B cell (primary cell): ENCODE results near the gene SOSTDC1. TPM values are rescaled to one million over a fixed set of nuclear protein-coding genes. Genes with fewer than 3 reads are reported as not detected.
"Not testable (repeated sequence)": the region's sequence is repeated elsewhere in the genome, so short reads cannot be mapped to it uniquely, and the experiment has no call there.

Experiments
- ATAC-seq: fragments of 200-7000 bp; cut with Tn5 transposase; one replicate; pipeline ENCODE4 v1.10.0; 2021; ENCODE audit warnings: low read depth, mild to moderate bottlenecking, moderate number of reproducible peaks, moderate library complexity
- CTCF ChIA-PET: fragments of 350-600 bp; sonication (Branson Sonifier 250); formaldehyde crosslinking; loops from one replicate; lab custom pipeline; 2021; ENCODE audit warnings: antibody characterized with exemption, inconsistent platforms; lab: Charles Lee
- POLR2A ChIA-PET: fragments of 350-600 bp; sonication (Branson Sonifier 250); formaldehyde crosslinking; loops from one replicate; lab custom pipeline; 2021; ENCODE audit warnings: antibody characterized with exemption; lab: Charles Lee
- DNase-seq: peaks from one replicate; pipeline ENCODE4 v3.0.0; 2013
- H2AFZ ChIP-seq: 2 replicates; pipeline ENCODE4 v1.6.1; 2012; ENCODE audit warnings: mild to moderate bottlenecking, low read depth, low read length; ENCODE audit not compliant: insufficient read depth, poor library complexity, severe bottlenecking
- H3K27ac ChIP-seq, 2 donors: 1 replicate in 1 of 2; 2 replicates in 1 of 2; pipeline ENCODE4 v1.5.1; 2012 to 2013; ENCODE audit warnings: low read length in 2 of 2, mild to moderate bottlenecking in 2 of 2, moderate library complexity in 1 of 2
- H3K27me3 ChIP-seq, 4 experiments: fragments of 200-600 bp in 1 of 4; sonication (generic) in 1 of 4; replicated peaks in 1 of 4; 1 replicate in 2 of 4; 2 replicates in 2 of 4; pipeline versions ENCODE4 v1.6.1 to v1.7.0; 2013 to 2016; ENCODE audit warnings: low read length in 3 of 4, mild to moderate bottlenecking in 2 of 4, mixed read lengths in 1 of 4, moderate library complexity in 1 of 4; ENCODE audit not compliant: insufficient read depth in 4 of 4, control insufficient read depth in 3 of 4; ENCODE audit errors: control extremely low read depth in 1 of 4
- H3K36me3 ChIP-seq, 2 experiments: replicated peaks in 1 of 2; 1 replicate in 1 of 2; 2 replicates in 1 of 2; pipeline versions ENCODE4 v1.6.1 to v1.7.1; 2013; ENCODE audit warnings: low read length in 1 of 2; ENCODE audit not compliant: insufficient read depth in 2 of 2, control insufficient read depth in 1 of 2; ENCODE audit errors: control extremely low read depth in 1 of 2, extremely low read depth in 1 of 2
- H3K4me1 ChIP-seq, 2 donors: fragments of 200-600 bp in 1 of 2; sonication (generic) in 1 of 2; 1 replicate in 1 of 2; 2 replicates in 1 of 2; pipeline versions ENCODE4 v1.5.1 to v1.6.1; 2013 to 2017; ENCODE audit warnings: low read length in 2 of 2; ENCODE audit not compliant: control insufficient read depth in 2 of 2, insufficient read depth in 2 of 2
- H3K4me2 ChIP-seq: replicated peaks from 2 replicates; pipeline ENCODE3; 2012; ENCODE audit warnings: mild to moderate bottlenecking, low read depth, low read length; ENCODE audit not compliant: poor library complexity, severe bottlenecking
- H3K4me3 ChIP-seq, 5 experiments: fragments of 200-600 bp in 1 of 5; sonication (generic) in 1 of 5; 1 replicate in 3 of 5; 2 replicates in 2 of 5; pipeline versions ENCODE4 v1.5.1 to v1.7.0; 2011 to 2016; ENCODE audit warnings: low read length in 4 of 5, mild to moderate bottlenecking in 4 of 5, low read depth in 2 of 5, control low read depth in 1 of 5, moderate library complexity in 1 of 5; ENCODE audit not compliant: insufficient read depth in 1 of 5; ENCODE audit errors: control extremely low read depth in 1 of 5, extremely low read depth in 1 of 5
- H3K79me2 ChIP-seq: fragments of 200-600 bp; sonication (generic); one replicate; pipeline ENCODE4 v1.6.0; 2016; ENCODE audit warnings: low read length; ENCODE audit not compliant: control insufficient read depth, insufficient read depth
- H3K9ac ChIP-seq: fragments of 200-600 bp; sonication (generic); 2 replicates; pipeline ENCODE4 v1.6.1; 2017; ENCODE audit warnings: mild to moderate bottlenecking, low read length, moderate library complexity
- H3K9me3 ChIP-seq, 3 donors: one replicate each; pipeline versions ENCODE4 v1.6.1 to v1.7.1; 2013; ENCODE audit warnings: low read length in 2 of 3; ENCODE audit not compliant: control insufficient read depth in 2 of 3, insufficient read depth in 1 of 3; ENCODE audit errors: control extremely low read depth in 1 of 3
- H4K20me1 ChIP-seq: 2 replicates; pipeline ENCODE4 v1.6.0; 2012; ENCODE audit warnings: mild to moderate bottlenecking, low read length; ENCODE audit not compliant: insufficient read depth, control insufficient read depth, poor library complexity, severe bottlenecking
- H3K27ac Mint-ChIP-seq: one replicate; pipeline ENCODE4 v1.8.0; 2021; ENCODE audit warnings: mixed read lengths
- H3K27me3 Mint-ChIP-seq: one replicate; pipeline ENCODE4 v1.8.0; 2021; ENCODE audit warnings: mixed read lengths
- H3K4me1 Mint-ChIP-seq: one replicate; pipeline ENCODE4 v1.8.0; 2021; ENCODE audit warnings: mixed read lengths
- H3K4me3 Mint-ChIP-seq: one replicate; pipeline ENCODE4 v1.8.0; 2021; ENCODE audit warnings: mixed read lengths
- H3K9me3 Mint-ChIP-seq: one replicate; pipeline ENCODE4 v1.8.0; 2022; ENCODE audit warnings: mixed read lengths; ENCODE audit not compliant: insufficient read depth
- EZH2 ChIP-seq: IDR thresholded peaks from 2 replicates; pipeline ENCODE4 v1.6.1; 2012; ENCODE audit warnings: borderline replicate concordance, low read depth, mild to moderate bottlenecking, moderate library complexity, low read length; ENCODE audit not compliant: insufficient read depth, poor library complexity, severe bottlenecking
- WGBS: methylation state at CpG from one replicate; pipeline ENCODE4 v1.1.5; 2013; ENCODE audit warnings: missing lambda C conversion rate; ENCODE audit not compliant: insufficient coverage; 5-methylcytosine and 5-hydroxymethylcytosine counted together
- intact Hi-C: fragments of 100-400 bp; cut with micrococcal nuclease; formaldehyde crosslinking; loops from one replicate; pipeline ENCODE4 v1.10.0; 2022
- polyA plus RNA-seq: library from polyadenylated mRNA; depleted of rRNA; stranded (reverse); fragments of >200 nt; gene quantifications from 2 replicates; pipeline ENCODE4 v1.2.3, GENCODE V29; 2012
- total RNA-seq, 2 donors: library from RNA; stranded (reverse); fragments of 120-200 nt in 1 of 2; gene quantifications; 1 replicate in 1 of 2; 2 replicates in 1 of 2; pipeline versions ENCODE4 v1.2.3 to v1.2.4, GENCODE V29; 2013 to 2022
- TF ChIP-seq, protein P1 (sequence below): fragments of 200-600 bp; IDR thresholded peaks from one replicate; pipeline ENCODE4 v1.8.0; 2022; ENCODE audit warnings: antibody characterized with exemption, mild to moderate bottlenecking

SOSTDC1 gene
- total and polyA plus RNA-seq, 2 donors (not counting 1 experiment from before 2014, with no cell fraction given): not detected

DNA sequence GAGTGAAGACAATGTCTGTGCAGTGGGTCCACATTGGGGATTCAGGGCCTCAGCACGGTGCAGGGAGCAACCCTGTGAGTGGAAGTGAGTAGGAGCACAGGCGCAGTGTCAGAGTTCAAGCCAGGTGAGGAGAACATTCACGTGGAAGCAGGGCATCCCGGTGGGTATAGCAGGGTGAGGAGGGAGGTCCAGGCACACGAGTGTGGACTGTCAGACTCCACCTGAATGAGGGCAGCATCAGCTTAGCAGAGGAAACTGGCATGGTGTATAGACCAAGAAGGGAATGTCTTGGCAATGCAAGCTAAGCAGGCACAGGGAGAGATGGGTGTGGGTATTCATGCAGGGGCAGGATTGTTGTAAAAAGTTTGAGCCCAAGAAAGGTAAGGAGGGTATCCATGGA lies 45.8 kb upstream of the SOSTDC1 start:
- TF ChIP-seq, protein P1, sequence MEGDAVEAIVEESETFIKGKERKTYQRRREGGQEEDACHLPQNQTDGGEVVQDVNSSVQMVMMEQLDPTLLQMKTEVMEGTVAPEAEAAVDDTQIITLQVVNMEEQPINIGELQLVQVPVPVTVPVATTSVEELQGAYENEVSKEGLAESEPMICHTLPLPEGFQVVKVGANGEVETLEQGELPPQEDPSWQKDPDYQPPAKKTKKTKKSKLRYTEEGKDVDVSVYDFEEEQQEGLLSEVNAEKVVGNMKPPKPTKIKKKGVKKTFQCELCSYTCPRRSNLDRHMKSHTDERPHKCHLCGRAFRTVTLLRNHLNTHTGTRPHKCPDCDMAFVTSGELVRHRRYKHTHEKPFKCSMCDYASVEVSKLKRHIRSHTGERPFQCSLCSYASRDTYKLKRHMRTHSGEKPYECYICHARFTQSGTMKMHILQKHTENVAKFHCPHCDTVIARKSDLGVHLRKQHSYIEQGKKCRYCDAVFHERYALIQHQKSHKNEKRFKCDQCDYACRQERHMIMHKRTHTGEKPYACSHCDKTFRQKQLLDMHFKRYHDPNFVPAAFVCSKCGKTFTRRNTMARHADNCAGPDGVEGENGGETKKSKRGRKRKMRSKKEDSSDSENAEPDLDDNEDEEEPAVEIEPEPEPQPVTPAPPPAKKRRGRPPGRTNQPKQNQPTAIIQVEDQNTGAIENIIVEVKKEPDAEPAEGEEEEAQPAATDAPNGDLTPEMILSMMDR: no peak
- no peak for TF ChIP-seq EZH2
- peaks cover 7% of the 10 kb centered on the region for H3K27me3 Mint-ChIP-seq
- no peak overlapping the region for H3K4me3 Mint-ChIP-seq
- H4K20me1 ChIP-seq: no peaks in the 10 kb centered on the region
- no peak overlapping the region for H3K9ac ChIP-seq
- no peak overlapping the region for H2AFZ ChIP-seq
- DNase-seq (no peak), ATAC-seq (no peak)
- H3K79me2 ChIP-seq: no peaks in the 10 kb centered on the region
- CTCF ChIA-PET: no interaction called here
- H3K4me2 ChIP-seq: no peak overlapping the region
- H3K4me1 Mint-ChIP-seq: no peaks in the 10 kb centered on the region
- WGBS: 91% methylated on average over 5 of the region's 5 CpGs
- intact Hi-C loops: no loop called here
- H3K36me3 ChIP-seq: no peaks in the 10 kb centered on the region
- POLR2A ChIA-PET: no interaction called here
- no peaks in the 10 kb centered on the region for H3K27me3 ChIP-seq
- no peaks in the 10 kb centered on the region for H3K4me1 ChIP-seq
- no peak overlapping the region for H3K27ac Mint-ChIP-seq
- H3K27ac ChIP-seq: no peak overlapping the region
- H3K9me3 Mint-ChIP-seq: no peaks in the 10 kb centered on the region
- no peak overlapping the region for H3K4me3 ChIP-seq
- H3K9me3 ChIP-seq: no peaks in the 10 kb centered on the region

DNA sequence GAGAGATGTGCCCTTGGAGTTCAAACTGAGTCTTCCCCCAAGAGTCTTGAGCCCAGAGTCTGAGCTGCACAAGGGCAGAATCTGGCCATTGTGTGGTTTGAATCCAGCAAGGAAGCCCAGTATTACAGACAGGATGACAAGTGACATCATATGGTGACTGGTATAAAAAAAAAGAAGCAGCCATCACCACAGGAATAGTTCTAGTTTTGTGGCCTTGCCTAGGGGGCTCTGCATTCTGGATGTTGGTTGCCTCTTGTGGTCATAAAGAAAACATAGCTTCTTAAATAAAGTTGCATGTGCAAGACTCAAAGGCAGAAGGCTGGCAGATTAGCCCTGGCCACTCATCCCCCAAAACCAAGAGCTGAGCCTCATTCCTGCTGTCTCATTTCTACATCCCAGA lies 44.3 kb upstream of the SOSTDC1 start:
- intact Hi-C loops: no loop called here
- POLR2A ChIA-PET: no interaction called here
- H3K27ac ChIP-seq: no peak overlapping the region

DNA sequence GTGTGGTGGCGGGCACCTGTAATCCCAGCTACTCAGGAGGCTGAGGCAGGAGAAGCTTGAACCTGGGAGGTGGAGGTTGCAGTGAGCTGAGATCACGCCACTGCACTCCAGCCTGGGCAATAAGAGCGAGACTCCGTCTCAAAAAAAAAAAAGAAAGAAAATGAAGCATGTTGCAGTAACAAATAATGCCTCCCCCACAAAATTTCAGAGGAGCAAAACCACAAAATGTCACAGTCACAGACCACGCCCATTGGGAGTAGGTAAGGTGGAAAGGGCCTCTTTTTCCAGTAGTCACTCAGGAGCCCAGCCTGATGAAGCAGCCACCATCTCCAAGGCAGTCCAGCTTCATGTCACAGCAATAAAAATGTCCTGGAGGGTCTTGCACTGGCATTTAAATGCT lies 40.9 kb upstream of the SOSTDC1 start:
- H3K27me3 ChIP-seq, CTCF ChIA-PET, DNase-seq, H3K9me3 ChIP-seq, H3K9me3 Mint-ChIP-seq, H3K4me3 Mint-ChIP-seq, H3K9ac ChIP-seq, H3K79me2 ChIP-seq, intact Hi-C loops, H3K4me1 ChIP-seq, H3K27ac ChIP-seq, POLR2A ChIA-PET, H3K36me3 ChIP-seq, H3K27me3 Mint-ChIP-seq, H3K27ac Mint-ChIP-seq, H3K4me3 ChIP-seq, H3K4me1 Mint-ChIP-seq, H2AFZ ChIP-seq, ATAC-seq, H4K20me1 ChIP-seq, H3K4me2 ChIP-seq: not testable (repeated sequence)
- no CpG with 5 or more reads among the region's 5 CpGs for WGBS

More for the DNA sequence above, 44.3 kb upstream of the SOSTDC1 start:
- CTCF ChIA-PET: no interaction called here
- H3K4me1 Mint-ChIP-seq: no peaks in the 10 kb centered on the region
- DNase-seq (no peak), ATAC-seq (no peak)
- H3K4me3 ChIP-seq: no peak overlapping the region
- H4K20me1 ChIP-seq: no peaks in the 10 kb centered on the region
- H3K9ac ChIP-seq: no peak overlapping the region
- no peak overlapping the region for H3K4me3 Mint-ChIP-seq
- H3K4me1 ChIP-seq: no peaks in the 10 kb centered on the region
- H3K27ac Mint-ChIP-seq: no peak overlapping the region
- no peak overlapping the region for H2AFZ ChIP-seq
- TF ChIP-seq, protein P1: no peak
- TF ChIP-seq EZH2: no peak
- no peaks in the 10 kb centered on the region for H3K27me3 ChIP-seq
- H3K9me3 ChIP-seq: peaks cover 0 to 3% (median 0%) of the 10 kb centered on the region in 3 donors
- H3K79me2 ChIP-seq: no peaks in the 10 kb centered on the region
- peaks cover 7% of the 10 kb centered on the region for H3K27me3 Mint-ChIP-seq
- no peaks in the 10 kb centered on the region for H3K36me3 ChIP-seq
- H3K4me2 ChIP-seq: no peak overlapping the region
- H3K9me3 Mint-ChIP-seq: no peaks in the 10 kb centered on the region
